Measurements from ENCODE around the gene ZNF768.

DNA sequence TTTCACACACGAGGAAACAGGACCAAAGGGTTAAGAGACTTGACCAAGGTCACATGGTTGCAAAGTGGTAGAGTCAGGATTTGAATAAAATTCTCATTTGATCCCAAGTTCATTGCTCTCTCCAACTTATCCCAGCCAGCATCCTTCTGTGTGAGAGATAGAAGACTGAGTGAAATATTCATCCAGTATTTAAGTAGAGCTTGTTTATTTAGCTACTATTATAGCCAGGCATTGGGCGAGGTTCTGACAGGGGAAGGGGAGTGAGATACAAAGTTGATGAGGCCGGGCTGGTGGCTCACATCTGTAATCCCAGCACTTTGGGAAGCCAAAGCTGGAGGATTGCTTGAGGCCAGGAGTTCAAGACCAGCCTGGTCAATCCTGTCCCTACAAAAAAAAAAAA is 49.4 kb downstream of the ZNF768 start:
- TF ChIP-seq CTCF (IDR thresholded peaks at IDR 0.05) = no peak
- TF ChIP-seq ZFX (IDR thresholded peaks at IDR 0.05; ENCODE audit: borderline replicate concordance) = no peak
